Stimulated activated CD4-positive, alpha-beta T cell treated with anti-CD3 and anti-CD28 coated beads, Interleukin-4, amount 100 ng/mL, for 1 hour (primary cell): ENCODE measurements around the gene ANKS6.
A peak's percentile ranks its signal among the peaks of the same experiment; 100 is the strongest.

Experiments
- DNase-seq: peaks from one replicate; pipeline ENCODE4 v3.0.0-alpha.2; 2020

Gene ANKS6

DNA sequence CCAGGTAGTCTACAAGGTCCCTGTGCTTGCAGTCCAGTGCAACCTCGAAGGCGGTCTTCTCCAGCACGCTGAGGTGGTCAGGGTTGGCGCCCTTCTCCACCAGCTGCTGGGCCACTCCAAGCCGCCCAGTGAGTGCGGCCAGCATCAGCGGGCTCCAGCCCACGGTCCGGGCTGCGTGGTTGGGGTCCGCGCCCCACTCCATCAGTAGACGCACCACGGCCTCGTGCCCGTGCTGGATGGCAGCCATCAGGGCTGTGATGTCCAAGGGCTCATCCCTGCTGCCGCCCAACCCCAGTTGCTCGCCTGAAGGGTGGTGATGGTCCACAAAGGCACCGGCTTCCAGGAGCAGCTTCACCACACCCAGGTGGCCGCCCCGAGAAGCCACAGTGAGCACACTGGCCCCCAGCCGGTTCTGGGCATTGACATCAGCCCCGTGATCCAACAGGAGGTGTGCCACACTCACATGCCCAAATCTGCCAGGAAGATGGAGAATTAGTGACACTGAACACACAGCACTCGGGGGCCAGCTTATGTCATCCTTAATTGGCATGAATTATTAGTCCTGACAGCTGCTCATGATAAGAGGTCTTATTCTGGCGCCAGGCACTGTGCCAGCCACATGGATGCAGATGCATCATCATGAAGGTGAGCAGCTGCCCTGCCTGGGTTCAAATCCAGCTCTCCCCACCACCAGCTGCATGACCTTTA is 6.1 kb downstream of the ANKS6 start:
- DNase-seq, result no peak

DNA sequence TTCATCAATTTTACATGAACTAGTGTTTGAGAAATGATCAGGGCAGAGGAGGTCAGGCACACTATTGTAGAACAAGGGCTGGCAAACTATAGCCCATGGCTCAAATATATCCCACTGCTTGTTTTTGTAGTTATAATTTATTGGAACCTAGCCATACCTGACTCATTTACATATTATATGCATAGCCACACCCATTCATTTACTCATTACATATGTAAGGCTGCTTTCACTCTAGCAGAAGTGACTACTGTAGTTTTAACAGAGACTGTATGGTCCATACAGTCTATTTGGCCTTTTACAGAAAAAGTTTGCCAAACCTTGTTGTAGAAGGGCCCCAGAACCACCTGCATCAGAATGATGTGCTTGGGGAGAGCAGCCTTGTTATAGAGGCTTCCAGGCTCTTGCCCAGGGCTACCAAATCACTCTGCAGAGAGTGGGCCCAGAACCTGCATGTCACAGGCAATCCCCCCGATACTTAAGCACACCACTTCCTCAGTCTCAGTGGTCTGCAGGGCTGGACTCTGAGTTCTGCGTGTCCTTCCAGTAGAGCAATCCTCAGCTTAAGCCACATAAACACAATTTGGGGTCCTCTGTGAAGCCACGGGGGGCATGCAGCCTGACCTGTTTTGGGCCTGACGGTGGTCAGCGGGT is 6.7 kb downstream of the ANKS6 start:
- DNase-seq, result no peak

DNA sequence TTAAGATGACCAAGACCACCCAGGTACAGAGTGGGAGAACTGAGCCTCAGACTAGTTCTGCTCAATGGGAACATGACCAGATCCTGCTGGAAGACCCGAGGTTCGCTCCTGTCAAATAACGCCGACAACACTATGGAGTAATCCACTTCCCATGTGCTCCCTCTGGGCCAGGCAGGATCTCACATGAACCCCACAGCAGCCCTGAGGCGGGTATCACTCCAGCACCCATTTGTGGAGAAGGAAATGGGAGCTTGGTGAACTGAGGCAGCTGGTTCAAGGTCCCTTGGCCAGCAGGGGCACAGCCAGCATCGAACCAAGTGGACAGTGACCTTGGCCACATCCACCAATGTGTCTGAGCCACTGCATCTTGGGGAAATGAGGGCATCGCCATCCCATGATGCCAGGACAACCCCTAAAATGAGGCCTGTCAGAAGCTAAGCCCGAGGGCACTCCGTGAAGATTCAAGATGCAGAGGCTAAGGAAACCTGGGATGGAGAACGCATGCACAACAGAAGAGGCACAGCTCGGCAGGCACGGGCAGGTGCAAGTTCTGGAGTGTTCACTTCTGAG is 8.5 kb downstream of the ANKS6 start:
- DNase-seq, result no peak

DNA sequence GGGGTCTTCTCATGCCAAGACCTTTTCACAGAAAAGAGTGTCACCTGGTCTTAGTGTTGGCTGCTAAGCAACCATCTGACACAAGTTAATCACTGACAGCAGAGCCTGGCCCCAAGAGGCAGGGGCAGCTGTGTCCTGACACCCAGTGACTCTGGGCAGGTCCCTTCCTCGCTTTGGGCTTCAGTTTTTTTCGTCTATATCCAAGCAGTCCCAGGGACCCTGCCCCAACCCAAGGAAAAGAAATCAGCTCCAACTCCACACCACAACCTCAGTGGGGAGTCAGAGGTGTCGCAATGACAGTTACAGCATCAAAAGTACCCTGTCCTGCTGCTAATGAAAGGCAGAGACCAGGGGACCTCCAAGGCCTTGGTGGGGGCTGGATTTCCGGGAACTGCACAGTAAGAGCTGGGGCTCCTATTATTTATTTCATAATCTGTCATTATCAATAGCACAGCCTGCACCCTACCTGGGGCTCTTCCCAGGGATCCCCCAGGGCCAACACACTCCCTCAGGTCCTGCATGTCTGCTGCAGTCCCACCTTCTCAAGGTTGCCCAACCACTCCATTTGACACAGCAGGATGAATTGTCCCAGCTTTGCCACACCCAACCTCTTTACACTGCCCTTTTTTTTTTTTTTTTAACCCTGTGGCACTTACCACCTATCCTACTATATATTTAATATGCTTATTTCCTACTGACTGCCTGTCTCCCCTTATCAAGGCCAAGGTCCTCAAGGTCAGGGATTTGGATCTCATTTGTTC is 9.4 kb downstream of the ANKS6 start:
- DNase-seq, result no peak

DNA sequence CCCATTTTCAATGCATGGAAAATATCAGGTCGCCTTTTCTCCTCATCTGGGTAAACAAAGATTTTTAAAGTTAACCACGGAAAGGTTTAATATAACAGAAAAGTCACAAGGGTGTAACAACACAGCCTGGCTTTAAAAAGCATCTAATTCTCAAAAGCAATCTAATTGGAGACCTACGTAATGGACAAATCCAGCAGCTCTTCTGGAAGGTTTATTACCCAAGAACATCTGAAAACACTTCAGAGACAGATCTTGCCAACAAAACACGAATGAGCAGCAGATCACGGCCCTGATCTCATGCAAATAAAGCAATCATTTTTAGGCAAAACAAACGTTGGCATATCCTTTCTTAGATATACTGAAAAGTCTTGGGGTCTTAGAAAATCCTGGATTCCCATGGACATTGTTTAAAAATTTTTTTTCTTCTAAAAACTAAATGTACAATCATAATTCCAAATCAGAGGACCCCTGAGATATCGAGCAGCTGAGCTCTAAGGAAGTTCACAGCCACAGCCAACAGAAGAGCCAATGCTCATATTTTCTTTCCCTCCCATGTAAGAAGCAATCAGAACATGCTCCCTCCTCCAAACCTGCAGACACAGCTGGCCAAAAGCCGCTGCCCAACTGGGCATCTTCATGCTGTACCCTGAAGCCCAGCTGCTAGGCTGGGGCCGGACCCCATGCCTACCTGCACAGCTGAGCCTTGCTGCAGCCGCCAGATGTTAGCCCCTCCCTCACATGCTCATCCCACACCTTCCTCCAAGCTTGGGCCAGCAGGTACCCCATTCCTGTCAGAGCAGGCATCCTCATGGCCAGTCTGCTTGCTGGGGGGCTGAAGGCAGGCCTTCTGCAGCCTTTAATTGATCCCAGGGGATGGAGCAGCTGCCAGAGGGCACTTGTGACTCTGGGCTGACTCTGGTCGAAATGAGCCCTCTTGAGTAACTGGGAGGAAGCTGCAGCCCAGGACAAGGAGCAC is 11.2 kb downstream of the ANKS6 start:
- DNase-seq, result no peak

DNA sequence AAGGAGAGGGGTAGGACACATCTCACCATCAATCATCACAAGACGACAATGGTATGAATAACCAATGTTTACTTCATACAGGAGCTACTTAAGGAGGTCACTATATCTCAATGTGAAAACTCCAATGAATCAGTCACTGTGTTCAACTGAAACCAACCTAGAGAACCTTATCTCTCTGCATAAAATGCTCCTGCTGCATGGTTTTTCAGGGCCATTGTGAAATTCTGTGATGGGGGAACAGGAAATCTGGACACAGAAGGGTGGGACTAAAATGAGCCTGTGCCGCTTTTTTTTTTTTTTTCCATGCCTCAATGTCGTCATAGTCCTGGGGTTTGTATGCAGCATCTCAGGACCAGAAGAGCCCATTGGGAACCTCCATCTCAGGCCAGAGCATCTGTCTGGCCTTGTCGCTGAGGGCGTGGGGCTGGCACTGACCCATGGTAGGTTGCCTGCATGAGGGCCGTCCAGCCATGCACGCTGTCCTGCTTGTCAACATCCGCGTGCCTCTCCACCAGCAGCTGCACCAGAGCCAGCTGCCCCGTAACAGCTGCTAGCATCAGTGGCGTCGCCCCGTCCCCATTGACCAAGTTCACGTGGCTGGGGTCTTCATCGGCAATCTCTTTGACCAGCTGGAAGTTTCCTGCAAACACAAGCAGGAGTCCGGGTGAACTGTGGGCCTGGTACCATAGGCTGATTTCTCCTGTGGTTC is 12.7 kb downstream of the ANKS6 start:
- no peak for DNase-seq

DNA sequence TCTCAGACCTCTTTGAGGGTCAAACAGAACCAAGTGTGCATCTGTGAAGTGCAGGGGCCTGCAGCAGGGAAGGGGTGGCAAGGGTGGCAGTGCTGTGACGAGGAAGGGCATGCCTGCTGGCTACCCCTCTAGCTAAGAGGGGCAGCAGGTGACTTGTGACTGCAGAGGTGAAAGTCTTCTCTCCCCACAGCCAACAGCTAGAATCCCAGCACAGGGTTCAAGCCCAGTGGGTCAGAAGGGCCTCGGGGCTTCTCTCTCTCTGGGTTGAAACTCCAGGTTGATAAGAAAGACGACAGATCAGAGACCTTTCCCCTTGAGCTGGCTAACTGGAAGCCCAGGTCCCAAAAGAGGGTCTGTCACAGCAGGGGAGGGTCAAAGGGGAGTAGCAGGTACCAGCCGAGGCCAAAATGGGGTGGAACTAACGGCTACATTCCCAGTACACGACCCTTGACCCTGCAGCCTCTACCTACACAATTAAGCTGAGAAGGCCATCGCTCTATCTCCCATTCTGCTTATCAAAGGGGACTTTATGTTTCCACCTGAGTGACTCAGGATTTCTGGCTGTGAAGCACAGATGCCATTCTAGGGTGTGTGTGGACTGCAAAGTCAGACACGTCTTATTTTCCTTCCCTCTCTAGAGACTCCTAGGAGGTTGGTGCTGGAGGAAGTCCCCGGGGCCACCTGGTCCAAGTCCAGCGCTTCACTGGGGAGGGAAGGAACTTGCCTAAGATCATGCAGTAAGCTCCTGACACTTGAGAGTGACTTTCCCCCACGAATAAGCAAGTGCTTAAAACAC is 14.6 kb downstream of the ANKS6 start:
- no peak for DNase-seq

DNA sequence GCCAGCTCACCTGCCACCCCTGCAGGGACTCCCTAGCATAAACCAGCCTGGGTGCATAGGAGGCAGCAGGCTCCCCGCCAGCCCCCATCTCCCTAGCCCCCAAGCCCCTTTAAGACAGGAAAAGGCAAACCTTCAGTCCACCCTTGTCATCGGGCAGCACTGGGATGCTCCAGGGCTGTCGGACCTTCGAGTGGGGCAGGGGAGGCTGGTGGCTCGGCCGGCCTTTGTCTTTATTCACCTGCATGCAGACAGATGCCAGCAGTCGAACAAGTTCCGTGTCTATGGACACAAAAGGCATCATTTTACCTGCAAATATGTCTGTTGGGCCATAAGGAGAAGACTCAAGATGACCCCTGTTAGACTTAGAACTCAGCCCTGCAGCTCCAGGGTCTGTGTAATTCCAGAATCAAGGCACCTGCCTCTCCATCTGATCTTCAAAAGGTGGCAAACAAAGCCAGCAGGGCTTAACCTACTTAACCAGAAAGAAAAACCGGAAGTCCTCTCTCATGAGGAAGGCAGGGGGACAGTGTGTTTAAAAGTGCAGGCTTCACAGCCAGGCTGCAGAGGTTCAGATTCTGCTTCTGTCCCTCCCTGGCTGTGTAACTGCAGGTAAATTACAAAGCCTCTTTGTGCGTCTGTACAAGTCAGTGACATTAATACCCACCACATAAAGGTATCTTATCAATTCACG is 16.2 kb downstream of the ANKS6 start:
- DNase-seq, result no peak

DNA sequence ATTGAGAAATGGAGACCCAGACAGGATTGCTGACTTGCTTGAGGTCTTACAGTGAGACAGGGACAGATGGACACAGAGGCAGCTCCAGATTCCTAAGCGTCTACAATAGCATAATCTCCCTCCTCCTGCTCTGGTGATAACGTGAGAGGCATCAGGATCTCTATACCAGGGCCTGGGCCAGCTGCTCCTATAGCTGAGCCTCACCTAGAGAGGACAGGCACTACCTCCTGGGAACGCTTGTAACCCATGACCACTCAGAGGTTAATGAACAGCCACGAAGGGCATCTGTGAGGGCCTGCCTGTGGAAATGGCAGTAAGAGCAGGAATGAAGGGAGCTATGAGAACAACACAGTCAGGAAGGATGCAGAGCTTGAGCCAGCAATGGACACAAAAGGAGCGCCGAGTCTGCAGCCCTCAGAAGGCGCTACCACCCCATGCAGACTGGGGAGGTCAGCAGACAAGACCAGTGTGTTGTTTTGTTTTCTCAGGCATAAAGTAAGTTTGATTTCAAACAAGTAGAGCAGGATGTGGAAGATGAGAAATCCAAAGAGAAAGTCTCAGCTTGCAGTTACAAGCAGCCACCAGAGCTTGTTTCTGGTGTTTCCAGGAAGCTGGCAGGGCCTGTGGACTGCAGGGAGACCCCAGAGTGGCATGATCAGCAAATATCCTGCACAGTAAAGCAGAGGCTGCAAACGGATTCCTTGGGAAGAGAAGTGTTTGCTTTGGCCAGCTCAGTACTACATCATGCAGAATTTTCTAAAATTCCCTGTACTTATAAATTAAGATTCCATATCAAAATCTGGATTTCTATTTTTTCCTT is 17.4 kb downstream of the ANKS6 start:
- no peak for DNase-seq

DNA sequence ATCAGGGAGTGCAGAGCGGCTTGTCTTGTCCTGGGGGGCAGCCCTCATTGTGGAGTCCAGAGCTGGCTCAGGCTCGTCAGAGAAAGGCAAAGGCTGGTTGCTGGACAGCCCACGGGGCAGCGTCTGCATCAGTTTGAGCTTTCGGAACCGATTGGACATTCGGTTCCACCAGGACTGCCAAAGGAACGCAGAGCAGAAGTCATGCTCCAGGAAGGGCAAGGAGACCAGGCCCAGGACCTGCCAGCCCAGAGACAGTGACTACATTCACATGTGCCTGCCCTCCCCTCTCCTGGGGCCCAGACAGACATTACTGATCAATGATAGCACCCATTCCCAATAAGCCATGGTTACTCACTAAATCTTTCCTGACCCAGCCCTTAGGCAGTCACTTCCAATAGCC is 18.1 kb downstream of the ANKS6 start:
- DNase-seq, result no peak

DNA sequence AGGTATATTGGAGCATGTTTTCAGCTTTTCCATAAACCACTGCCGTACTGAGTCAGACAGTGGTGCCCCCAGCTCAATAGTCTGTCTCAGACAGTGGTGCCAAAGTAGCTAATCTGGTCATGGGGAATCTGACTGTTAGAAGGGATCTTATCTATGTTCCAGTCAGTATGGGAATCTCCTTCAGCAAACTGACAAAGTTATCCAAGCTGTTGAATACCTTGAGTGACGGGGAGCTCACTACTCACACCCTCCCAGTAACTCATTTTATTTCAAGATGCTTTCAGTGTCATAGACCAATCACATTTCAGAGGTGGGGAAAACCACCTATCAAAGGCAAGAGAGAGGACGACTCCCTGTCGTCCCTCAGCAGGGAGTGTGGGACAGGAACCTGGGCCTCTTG is 18.7 kb downstream of the ANKS6 start:
- DNase-seq, result no peak

DNA sequence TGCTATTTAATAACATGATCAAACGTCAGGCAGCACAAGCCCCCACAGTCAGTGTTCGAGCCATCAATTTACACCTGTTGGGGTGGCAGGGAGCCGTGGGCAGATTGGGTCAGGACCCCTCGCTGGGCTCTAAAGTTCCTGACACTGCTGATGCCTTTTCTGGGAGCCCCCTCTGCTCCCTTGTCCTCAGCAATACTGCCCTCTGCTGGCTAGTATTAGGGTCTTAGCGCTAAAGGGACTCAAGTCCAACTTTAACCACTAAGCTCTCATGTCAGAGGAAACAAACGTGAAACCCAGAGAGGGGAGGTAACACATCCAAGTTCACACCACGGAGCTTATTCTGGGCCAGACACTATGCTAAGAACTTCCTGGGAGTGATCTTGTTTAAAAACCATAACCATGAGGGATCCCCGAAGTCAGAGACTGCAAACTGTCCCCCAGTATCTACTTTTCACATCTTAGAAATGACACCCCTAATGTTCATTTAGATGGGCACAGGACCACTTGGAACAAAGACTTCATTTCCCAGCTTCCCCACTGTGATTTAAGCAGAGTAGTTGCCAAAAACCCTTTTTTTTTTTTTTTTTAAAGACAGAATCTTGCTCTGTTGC is 20.4 kb downstream of the ANKS6 start:
- no peak for DNase-seq

DNA sequence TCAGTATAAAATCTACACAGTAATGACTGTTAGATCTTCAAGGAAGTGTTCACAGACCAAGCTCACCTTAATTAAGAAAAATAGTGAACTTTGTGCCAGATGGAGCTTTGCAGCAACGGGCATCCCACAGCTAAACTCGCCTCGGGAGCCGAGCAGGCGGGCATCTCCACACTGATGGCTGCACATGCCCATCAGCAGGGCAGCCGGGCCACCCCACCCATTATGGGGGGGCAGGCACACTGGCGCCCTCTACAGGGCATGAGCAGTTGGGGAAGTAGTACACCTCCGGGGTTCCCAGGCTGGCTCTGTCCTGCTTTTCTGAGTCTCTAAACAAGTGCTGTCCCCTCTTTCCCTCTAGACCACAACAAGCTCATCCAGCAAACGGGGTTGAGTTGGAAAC is 21.6 kb downstream of the ANKS6 start:
- peak; percentile 21 for DNase-seq

DNA sequence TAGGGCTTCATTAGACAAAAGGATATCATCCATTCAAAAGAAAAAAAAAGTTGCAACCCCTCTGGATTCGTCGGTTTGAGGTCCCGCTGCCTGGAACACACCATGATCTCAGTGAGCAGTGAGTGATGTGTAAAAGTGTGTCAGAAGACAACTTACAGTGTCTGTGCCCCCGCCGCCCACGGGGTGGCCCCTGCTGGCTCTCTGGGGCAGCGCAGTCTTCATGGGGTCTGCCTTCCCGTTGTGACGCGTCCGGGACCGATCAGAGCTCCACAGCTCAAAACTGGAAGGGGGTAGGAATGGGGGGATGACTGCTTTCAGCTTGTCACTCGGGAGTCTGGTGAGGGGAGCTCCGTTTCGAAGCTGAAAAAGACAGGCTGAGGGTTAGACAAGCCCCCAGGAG is 22.6 kb downstream of the ANKS6 start:
- DNase-seq, result no peak

DNA sequence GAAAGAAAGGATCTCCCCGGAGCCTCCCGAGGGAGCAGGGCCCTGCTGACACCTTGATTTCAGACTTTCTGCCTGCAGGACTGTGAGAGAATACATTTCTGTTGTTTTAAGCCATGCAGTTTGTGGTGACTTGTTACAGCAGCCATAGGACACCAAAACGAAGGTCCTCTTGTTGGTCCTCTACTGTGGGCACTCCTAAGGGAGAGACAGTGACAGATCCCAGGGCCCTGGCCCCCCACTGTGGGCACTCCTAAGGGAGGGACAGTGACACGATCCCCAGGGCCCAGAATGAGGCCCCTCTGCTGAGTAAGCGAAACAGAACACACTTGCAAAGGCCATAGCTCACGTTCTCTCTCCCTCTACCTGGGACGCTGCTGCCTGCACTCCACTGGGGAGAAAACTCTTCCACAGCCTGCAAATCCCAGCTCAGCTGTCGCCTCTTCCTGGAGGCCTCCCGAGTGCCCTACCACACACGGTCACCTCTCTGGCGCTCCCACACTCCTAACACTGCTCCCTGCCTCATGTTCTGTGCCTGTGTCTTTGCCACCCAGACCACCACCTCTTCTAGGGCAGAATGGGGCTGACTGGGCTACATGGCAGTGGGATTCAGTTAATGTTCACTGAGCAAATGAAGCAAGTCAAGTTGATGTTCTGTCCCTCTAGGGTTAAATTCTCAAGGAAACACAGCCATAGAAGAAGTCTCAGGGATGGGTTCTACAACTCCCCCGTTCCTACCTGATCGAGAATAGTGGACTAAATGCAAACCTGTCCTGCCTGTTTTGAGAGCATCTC is 23.8 kb downstream of the ANKS6 start:
- DNase-seq, result no peak

DNA sequence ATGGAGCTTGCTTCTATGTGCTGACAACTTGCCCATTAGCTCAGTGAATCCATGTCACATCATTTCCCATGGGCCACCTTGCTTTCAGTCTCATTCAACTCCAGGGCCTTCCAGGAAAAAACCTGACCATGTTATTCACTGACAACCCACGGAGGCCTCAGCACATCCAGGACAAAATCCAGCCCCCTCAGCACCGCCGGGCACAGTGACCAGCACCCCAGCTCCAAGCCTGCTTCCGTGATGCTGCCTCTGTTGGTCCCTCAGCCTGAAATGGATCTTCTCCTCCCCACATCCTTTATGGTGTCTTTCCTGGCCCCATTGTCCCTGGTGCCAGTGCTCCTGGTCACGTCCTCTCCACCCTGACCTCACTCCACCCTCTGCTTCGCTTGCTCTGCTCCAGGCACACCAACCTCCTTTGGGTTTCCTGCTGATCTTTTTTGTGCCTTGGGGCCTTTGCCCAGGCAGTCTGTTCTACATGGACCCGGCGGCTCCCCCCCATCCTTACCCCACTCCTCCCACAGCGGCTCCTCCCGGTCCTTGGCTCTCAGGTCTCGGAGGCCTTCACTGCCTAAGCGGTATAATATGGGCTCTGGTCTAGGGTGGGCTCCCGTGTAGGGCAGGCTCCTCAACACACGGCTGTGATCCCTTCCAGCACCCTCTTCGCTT is 25.0 kb downstream of the ANKS6 start:
- no peak for DNase-seq

DNA sequence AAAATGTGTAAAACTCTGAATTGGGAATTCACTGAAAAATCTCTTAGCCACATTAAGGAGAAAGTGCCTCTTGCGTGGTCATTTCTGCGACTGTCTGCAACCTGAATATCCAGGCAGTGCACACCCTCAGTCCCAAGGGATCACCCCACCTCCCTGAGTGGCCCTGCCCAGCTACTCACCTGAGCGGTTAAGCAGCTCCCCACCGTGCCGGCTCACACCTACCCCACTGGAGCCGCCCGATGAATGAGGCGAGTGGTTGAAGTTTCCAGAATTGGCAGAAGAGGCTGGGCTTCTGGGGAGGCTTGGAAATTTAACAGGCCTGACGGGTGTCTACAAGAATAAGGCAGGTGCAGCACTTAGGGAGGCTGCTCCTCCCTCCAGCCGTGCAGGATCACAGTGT is 25.6 kb downstream of the ANKS6 start:
- no peak for DNase-seq

DNA sequence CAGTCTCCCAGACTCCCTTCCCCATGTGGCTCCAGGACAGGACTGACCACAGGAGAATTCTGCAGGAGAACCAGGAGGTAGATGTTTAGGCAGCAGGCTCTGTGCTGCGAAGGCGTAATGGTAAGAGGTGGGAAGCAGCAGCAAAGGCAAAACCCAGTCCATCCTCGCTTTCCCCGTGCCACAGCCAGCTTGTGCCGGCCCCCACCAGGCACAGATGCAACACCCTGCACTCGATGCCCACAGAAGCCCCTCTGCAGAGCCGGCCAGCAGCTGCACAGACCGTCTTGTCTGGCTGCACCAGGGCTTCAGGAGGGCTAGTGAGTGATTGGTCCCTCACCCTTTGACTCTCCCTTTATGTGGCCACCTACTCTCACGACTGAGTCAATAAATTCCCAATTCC is 28.0 kb downstream of the ANKS6 start:
- no peak for DNase-seq
